Measurements from ENCODE around the gene DLGAP1.
"Not testable (repeated sequence)": the region's sequence is repeated elsewhere in the genome, so short reads cannot be mapped to it uniquely, and the experiment has no call there.

DLGAP1 gene

DNA sequence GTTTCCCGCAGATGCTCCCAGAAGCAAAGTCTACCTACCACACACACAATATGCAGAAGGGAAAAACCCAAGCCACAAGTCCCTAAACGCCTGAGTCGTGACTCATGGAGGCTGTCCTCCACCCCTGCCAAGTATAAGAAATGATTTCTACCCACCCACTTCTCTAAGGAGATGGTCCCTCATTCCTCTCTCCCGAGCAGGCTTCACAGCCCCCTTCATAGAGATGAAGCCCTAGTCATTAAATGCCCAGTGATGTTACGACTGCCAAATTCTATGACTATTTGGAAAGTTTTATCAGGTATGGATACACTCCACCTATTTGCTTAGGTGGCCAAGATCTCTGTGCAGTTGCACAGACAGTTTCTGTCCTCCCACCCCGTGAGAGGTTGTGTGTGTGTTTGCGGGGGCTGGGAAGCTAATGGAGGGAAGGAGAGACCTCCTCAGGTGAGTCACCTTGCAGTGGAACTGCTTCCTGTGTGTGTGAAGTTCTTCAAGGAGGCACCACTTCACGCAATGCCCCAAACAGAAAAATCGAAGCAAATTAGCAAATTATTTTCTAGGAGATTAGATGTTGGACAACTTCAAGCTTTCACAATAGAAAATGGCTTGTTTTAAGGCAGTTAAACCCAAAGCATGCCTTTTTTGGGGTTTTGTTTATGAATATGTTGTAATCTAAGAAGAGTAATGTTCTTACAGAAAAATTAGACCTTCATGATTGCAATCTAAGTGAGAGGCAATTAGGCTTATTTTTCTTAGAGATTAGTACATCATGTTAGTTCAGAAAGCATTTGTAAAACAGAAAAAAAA, 830.0 kb downstream of the DLGAP1 start:
- DNase-seq (ENCODE audit: low read depth) = peak; percentile 82

DNA sequence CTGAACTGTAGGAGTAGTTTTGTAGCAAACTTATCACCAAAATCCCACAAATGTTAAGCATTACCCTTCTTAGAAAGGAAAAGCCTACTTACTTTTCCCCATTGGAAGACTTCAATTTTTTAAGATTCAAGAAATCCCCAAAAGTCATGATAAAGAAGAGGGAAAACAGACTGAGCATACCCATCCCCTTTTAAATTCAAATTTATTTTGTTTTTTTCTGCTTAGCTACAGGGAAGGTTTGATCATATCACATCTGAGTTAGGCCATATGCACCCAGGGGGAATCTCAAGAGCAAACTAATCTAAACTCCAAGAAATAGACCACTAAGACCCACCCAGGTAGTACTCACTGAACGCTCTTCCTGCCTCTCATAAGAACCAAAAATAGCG, 830.6 kb downstream of the DLGAP1 start:
- no peak for DNase-seq (ENCODE audit: low read depth)

GRCh38 chr18:3623769-3624545, 831.1 kb downstream of the DLGAP1 start:
- peak; percentile 94 for DNase-seq (ENCODE audit: low read depth)

DNA sequence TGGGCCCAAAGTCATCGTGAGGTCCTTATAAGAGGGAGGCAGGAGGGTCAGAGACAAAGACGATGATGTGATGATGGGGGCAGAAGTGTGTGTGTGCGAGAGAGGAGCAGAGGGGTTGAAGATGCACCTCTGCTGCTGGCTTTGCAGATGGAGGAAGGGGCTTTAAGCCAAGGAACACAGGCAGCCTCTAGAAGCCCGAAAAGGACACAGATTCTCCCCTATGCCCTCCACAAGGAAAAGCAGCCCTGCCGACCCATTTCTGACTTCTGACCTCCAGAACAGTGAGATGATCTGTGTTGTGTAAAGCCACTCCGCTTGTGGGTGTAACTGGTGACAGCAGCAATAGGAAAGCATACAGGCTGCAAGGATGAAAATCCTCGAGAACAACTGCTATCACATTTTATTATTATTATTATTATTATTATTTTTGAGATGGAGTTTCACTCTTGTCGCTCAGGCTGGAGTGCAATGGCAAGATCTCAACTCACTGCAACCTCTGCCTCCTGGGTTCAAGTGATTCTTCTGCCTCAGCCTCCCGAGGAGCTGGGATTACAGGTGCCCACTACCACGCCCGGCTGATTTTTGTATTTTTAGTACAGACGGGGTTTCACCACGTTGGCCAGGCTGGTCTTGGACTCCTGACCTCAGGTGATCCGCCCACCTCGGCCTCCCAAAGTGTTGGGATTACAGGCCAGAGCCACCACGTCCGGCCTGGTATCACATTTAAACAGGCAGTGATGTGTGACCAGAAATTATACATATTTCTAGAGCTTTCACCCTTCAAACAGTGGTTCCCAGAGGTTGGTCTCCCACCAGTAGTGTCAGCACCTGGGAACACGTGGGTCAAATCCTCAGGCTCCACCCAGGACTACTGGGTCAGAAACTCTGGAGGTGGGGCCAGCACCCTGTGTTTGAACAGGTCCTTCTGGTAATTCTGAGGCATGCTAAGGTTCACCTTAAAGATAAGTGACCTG, 834.7 kb downstream of the DLGAP1 start:
- DNase-seq (ENCODE audit: low read depth) = no peak

DNA sequence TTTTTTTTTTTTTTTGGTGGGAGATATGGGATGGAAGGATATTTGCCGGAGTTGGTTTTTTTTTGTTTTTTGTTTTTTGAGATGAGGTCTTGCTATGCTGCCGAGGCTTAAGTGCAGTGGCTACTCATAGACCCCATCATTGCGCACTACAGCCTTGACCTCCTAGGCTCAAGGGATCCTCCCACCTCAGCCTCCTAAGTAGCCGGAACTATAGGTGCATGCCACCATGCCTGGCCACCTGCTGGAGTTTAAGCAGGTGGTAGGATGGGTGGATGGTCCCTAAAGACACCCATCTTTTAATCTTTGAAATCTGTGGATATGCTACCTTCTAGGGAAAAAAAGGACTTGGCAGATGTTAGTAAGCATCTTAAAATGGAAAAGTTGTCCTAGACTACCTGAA, 835.4 kb downstream of the DLGAP1 start:
- no peak for DNase-seq (ENCODE audit: low read depth)

- no peak for DNase-seq (ENCODE audit: low read depth)
These were observed 835.9 kb downstream of the DLGAP1 start for GRCh38 chr18:3619222-3619621.

DNA sequence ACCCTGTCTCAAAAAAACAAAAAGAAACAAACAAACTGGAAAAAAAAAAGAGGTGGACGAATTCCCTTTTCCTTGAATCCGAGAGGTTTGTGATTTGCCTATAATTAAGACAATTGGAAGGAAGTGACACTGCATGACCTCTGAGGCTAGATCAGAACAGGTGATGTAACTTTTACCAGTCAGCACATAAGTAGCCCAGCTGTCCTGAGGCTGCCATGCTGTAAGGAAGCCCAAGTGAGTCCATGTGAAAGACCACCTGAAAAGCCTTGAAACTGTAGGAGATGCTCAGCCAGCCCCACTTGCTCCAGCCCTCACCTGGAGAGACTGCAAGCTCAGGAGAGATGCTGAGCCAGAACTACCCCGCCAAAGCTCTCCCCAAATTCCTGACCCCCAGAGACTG, 838.4 kb downstream of the DLGAP1 start:
- no peak for DNase-seq (ENCODE audit: low read depth)

GRCh38 chr18:3616142-3616541, 839.0 kb downstream of the DLGAP1 start:
- no peak for DNase-seq (ENCODE audit: low read depth)

GRCh38 chr18:3615374-3615985, 839.6 kb downstream of the DLGAP1 start:
- DNase-seq (ENCODE audit: low read depth) = no peak

GRCh38 chr18:3612315-3612714, 842.8 kb downstream of the DLGAP1 start:
- DNase-seq (ENCODE audit: low read depth) = no peak

- no peak for DNase-seq (ENCODE audit: low read depth)
These were observed 843.6 kb downstream of the DLGAP1 start for GRCh38 chr18:3611313-3612090.

GRCh38 chr18:3610813-3611212, 844.3 kb downstream of the DLGAP1 start:
- no peak for DNase-seq (ENCODE audit: low read depth)

GRCh38 chr18:3610188-3610708, 844.9 kb downstream of the DLGAP1 start:
- DNase-seq (ENCODE audit: low read depth) = no peak

DNA sequence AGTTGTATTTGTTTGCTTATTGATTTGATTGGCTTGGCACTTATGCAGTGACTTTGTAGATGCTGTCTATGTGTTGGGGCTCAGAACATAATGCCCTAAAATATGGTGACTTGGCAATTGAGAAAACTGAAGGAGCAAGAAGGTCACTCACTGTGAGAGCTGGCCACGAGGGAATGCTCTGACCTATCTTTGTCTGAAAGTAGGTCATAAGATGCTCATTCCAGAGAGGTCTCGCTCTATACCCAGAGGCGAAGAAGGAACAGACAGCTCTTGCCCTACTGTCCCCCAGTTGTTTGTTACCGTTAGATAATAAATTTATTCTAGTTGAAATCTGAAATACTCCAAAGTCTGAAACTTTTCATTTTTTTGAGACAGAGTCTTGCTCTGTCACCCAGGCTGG, 846.6 kb downstream of the DLGAP1 start:
- no peak for DNase-seq (ENCODE audit: low read depth)

- not testable (repeated sequence) for DNase-seq (ENCODE audit: low read depth)
These were observed 847.0 kb downstream of the DLGAP1 start for GRCh38 chr18:3608099-3608453.

GRCh38 chr18:3607309-3608098, 847.6 kb downstream of the DLGAP1 start:
- no peak for DNase-seq (ENCODE audit: low read depth)

DNA sequence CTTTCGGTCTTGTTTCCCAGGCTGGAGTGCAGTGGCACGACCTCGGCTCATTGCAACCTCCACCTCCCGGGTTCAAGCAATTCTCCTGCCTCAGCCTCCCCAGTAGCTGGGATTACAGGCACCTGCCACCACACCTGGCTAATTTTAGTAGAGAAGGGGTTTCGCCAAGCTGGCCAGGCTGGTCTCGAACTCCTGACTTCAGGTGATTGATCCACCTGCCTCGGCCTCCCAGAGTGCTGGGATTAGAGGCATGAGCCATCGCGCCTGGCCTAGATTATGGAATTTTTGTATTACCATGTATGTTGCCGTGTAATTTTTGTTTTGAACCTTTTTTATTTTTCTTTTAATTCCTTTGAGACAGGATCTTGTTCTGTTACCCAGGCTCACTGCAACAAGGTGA, 848.2 kb downstream of the DLGAP1 start:
- not testable (repeated sequence) for DNase-seq (ENCODE audit: low read depth)

GRCh38 chr18:3605954-3606443, 849.1 kb downstream of the DLGAP1 start:
- no peak for DNase-seq (ENCODE audit: low read depth)

DNA sequence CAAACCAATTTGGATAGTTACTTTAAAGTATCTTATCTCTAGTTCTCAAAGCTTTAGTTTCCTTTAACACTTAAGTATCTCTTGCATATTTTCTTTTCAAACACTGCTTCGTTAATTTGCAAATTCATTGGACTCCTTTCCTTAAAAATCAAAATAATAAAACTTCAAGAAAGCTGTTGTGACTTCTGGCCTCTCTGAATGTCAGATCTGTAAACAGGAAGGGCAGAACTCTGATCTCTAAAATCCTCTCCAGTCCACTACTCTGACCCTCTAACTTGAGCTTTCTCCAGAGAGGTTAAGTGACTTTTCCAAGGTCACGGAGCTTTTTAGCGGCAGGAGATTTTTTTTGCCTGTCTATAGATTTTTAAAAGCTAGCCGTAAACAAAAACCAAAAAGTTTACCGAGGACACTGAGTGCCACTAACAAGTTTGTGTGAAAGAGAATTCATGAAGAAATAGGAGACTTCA, 849.6 kb downstream of the DLGAP1 start:
- no peak for DNase-seq (ENCODE audit: low read depth)

Measured in GM04504 (cell line).